Measurements from ENCODE around the gene SFTPD.

Gene SFTPD

DNA sequence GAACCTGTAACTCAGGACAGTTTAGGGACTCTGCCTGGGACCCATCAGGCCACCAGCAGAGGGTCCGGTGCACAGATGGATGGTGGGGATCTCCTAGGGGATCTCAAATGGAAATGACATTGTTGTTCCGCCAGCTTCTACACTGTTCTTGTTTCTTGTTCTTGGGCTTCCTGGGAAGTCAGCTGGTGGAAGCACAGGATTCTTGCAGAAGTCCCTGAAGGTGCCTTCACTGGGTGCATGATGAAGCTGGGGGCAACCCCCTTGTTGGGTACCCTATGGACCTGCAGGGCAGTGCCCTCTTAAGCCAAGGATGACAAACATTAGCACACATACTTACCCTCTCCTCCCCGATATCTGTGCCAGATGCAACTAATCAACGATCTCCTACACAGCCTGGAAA is 18.6 kb downstream of the SFTPD start:
- no peaks in the 10 kb centered on the region for H3K9me2 ChIP-seq (replicated peaks; ENCODE audit: insufficient read depth, low read length)
- H3K27ac ChIP-seq (ENCODE audit: low read length) = no peak overlapping the region
- no peaks in the 10 kb centered on the region for H3K4me1 ChIP-seq (ENCODE audit: low read length)
- H2AFZ ChIP-seq (ENCODE audit: low read length) = no peak overlapping the region
- no peaks in the 10 kb centered on the region for H3K36me3 ChIP-seq (replicated peaks; ENCODE audit: insufficient read depth, low read length)
- no peaks in the 10 kb centered on the region for H3K79me2 ChIP-seq (ENCODE audit: low read length)
- TF ChIP-seq EZH2phosphoT487 (IDR thresholded peaks at IDR 0.05; ENCODE audit: low read length) = no peak
- TF ChIP-seq EZH2 (optimal IDR thresholded peaks at IDR 0.05; ENCODE audit: low read depth, low read length) = no peak
- TF ChIP-seq, protein P1, sequence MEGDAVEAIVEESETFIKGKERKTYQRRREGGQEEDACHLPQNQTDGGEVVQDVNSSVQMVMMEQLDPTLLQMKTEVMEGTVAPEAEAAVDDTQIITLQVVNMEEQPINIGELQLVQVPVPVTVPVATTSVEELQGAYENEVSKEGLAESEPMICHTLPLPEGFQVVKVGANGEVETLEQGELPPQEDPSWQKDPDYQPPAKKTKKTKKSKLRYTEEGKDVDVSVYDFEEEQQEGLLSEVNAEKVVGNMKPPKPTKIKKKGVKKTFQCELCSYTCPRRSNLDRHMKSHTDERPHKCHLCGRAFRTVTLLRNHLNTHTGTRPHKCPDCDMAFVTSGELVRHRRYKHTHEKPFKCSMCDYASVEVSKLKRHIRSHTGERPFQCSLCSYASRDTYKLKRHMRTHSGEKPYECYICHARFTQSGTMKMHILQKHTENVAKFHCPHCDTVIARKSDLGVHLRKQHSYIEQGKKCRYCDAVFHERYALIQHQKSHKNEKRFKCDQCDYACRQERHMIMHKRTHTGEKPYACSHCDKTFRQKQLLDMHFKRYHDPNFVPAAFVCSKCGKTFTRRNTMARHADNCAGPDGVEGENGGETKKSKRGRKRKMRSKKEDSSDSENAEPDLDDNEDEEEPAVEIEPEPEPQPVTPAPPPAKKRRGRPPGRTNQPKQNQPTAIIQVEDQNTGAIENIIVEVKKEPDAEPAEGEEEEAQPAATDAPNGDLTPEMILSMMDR (IDR thresholded peaks at IDR 0.05; ENCODE audit: low read length) = no peak
- no peak overlapping the region for H3K9ac ChIP-seq (ENCODE audit: low read length)
- DNase-seq = no peak
- no peak overlapping the region for H3K4me3 ChIP-seq (ENCODE audit: low read length)
- no peak overlapping the region for H3K4me2 ChIP-seq (ENCODE audit: low read depth, low read length)
- no peaks in the 10 kb centered on the region for H4K20me1 ChIP-seq (ENCODE audit: insufficient read depth, low read length)
- no peaks in the 10 kb centered on the region for H3K27me3 ChIP-seq (replicated peaks; ENCODE audit: insufficient read depth, low read length)
- no peaks in the 10 kb centered on the region for H3K9me3 ChIP-seq (replicated peaks; ENCODE audit: insufficient read depth, low read length)
- H3F3A ChIP-seq (ENCODE audit: insufficient read depth, low read length) = no peaks in the 10 kb centered on the region

DNA sequence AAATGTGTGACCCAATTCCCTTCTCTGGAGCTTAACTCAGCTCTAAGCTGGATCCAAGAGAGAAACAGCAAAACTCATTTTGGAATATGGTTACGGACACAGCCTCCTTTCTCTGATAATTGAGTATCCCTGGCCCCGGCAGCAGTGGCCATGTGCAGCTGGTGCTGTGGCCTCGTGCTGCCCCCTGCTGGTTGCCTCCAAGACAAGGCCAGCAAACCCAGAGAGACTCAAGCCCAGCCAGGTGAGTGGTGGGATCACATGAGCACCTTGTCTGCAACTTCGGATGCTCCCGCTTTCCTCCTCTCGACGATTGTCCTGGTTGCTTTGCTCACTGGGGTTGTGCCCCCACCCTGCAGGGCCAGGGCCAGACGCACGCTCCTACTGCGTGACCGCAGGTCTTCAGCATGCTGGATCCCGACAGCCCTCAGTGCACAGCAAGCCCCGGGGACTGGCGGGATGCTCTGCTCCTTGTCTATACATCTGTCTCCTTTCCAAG is 19.4 kb downstream of the SFTPD start:
- no peaks in the 10 kb centered on the region for H4K20me1 ChIP-seq (ENCODE audit: insufficient read depth, low read length)
- no peak overlapping the region for H2AFZ ChIP-seq (ENCODE audit: low read length)

DNA sequence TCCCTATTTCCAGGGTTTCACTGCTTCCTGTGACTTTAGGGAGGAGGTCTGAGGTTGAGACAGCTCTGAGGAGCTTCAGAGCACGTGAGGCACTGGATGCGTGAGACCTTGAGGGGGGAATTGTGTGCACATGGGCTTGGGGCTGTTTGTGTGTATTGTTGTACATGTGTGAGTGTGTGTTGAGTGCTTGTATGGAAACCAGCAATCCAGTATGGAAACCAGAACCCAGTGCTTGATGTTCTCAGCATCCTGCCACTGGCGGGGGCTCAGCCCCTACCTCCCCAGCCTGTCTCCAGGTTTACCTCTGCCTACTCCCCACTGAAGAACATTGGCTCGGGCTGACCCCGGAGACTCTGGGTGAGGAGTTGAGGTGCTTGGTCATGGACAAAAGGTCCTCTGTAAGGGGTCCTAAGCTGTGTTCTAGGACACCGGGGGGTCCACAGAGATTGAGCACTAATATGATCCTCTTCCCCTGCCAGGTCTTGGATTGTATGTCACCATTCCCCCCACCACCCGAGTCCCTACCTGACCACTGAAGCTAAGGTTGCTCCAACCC is 20.8 kb downstream of the SFTPD start:
- Histone ChIP-seq H3K4me2 (ENCODE audit: low read depth, low read length) (no peak overlapping the region), H3K27me3 (replicated peaks; ENCODE audit: insufficient read depth, low read length) (no peaks in the 10 kb centered on the region), H3K4me3 (ENCODE audit: low read length) (no peak overlapping the region), H3K9ac (ENCODE audit: low read length) (no peak overlapping the region), H3K9me2 (replicated peaks; ENCODE audit: insufficient read depth, low read length) (no peaks in the 10 kb centered on the region), H2AFZ (ENCODE audit: low read length) (no peak overlapping the region), H3K79me2 (ENCODE audit: low read length) (no peaks in the 10 kb centered on the region), H4K20me1 (ENCODE audit: insufficient read depth, low read length) (no peaks in the 10 kb centered on the region), H3K9me3 (replicated peaks; ENCODE audit: insufficient read depth, low read length) (no peaks in the 10 kb centered on the region), H3K4me1 (ENCODE audit: low read length) (no peaks in the 10 kb centered on the region), H3K27ac (ENCODE audit: low read length) (no peak overlapping the region), H3F3A (ENCODE audit: insufficient read depth, low read length) (no peaks in the 10 kb centered on the region), H3K36me3 (replicated peaks; ENCODE audit: insufficient read depth, low read length) (no peaks in the 10 kb centered on the region)
- TF ChIP-seq EZH2phosphoT487 (IDR thresholded peaks at IDR 0.05; ENCODE audit: low read length) = no peak
- no peak for TF ChIP-seq EZH2 (optimal IDR thresholded peaks at IDR 0.05; ENCODE audit: low read depth, low read length)
- no peak for DNase-seq

More for the DNA sequence above, 19.4 kb downstream of the SFTPD start:
- no peak overlapping the region for H3K27ac ChIP-seq (ENCODE audit: low read length)
- no peak overlapping the region for H3K9ac ChIP-seq (ENCODE audit: low read length)
- peak; percentile 70 for DNase-seq
- H3K27me3 ChIP-seq (replicated peaks; ENCODE audit: insufficient read depth, low read length) = no peaks in the 10 kb centered on the region
- H3K9me3 ChIP-seq (replicated peaks; ENCODE audit: insufficient read depth, low read length) = no peaks in the 10 kb centered on the region
- no peaks in the 10 kb centered on the region for H3K36me3 ChIP-seq (replicated peaks; ENCODE audit: insufficient read depth, low read length)
- no peaks in the 10 kb centered on the region for H3F3A ChIP-seq (ENCODE audit: insufficient read depth, low read length)
- H3K4me3 ChIP-seq (ENCODE audit: low read length) = no peak overlapping the region
- no peaks in the 10 kb centered on the region for H3K9me2 ChIP-seq (replicated peaks; ENCODE audit: insufficient read depth, low read length)
- no peaks in the 10 kb centered on the region for H3K4me1 ChIP-seq (ENCODE audit: low read length)
- H3K4me2 ChIP-seq (ENCODE audit: low read depth, low read length) = 0 out of 2 replicates have a peak overlapping the region, but pooled peaks have one; percentile 4
- no peak for TF ChIP-seq EZH2 (optimal IDR thresholded peaks at IDR 0.05; ENCODE audit: low read depth, low read length)
- TF ChIP-seq, protein P1 (IDR thresholded peaks at IDR 0.05; ENCODE audit: low read length) = peak; percentile 96
- TF ChIP-seq EZH2phosphoT487 (IDR thresholded peaks at IDR 0.05; ENCODE audit: low read length) = no peak
- H3K79me2 ChIP-seq (ENCODE audit: low read length) = no peaks in the 10 kb centered on the region
